ENCODE results near the gene SLC4A11.

The SLC4A11 gene

GRCh38 chr20:3245711-3246110 lies 6.7 kb upstream of the SLC4A11 start:
- no peak for DNase-seq

GRCh38 chr20:3245156-3245555 lies 6.2 kb upstream of the SLC4A11 start:
- no peak for DNase-seq

GRCh38 chr20:3244613-3245012 lies 5.6 kb upstream of the SLC4A11 start:
- no peak for DNase-seq

- no peak for DNase-seq
Measured at GRCh38 chr20:3243718-3244358, 4.8 kb upstream of the SLC4A11 start.

- no peak for DNase-seq
Measured at GRCh38 chr20:3242172-3242692, 3.2 kb upstream of the SLC4A11 start.

GRCh38 chr20:3240776-3241363 lies 1.9 kb upstream of the SLC4A11 start:
- DNase-seq = no peak

- DNase-seq = no peak
Measured at GRCh38 chr20:3239867-3240775, 1.1 kb upstream of the SLC4A11 start.

GRCh38 chr20:3238616-3239025 lies 369 bp downstream of the SLC4A11 start:
- DNase-seq = no peak

- DNase-seq = no peak
Measured at GRCh38 chr20:3237958-3238615, 903 bp downstream of the SLC4A11 start.

- no peak for DNase-seq
Measured at GRCh38 chr20:3237011-3237957, 1.7 kb downstream of the SLC4A11 start.

GRCh38 chr20:3235666-3236324 lies 3.2 kb downstream of the SLC4A11 start:
- no peak for DNase-seq

- no peak for DNase-seq
Measured at GRCh38 chr20:3233991-3234498, 4.9 kb downstream of the SLC4A11 start.

GRCh38 chr20:3233131-3233990 lies 5.6 kb downstream of the SLC4A11 start:
- no peak for DNase-seq

- no peak for DNase-seq
Measured at GRCh38 chr20:3231889-3232588, 7.0 kb downstream of the SLC4A11 start.

- no peak for DNase-seq
Measured at GRCh38 chr20:3231116-3231515, 7.9 kb downstream of the SLC4A11 start.

GRCh38 chr20:3229798-3230197 lies 9.2 kb downstream of the SLC4A11 start:
- no peak for DNase-seq

- DNase-seq = no peak
Measured at GRCh38 chr20:3229158-3229557, 9.8 kb downstream of the SLC4A11 start.

GRCh38 chr20:3228750-3229032 lies 10.3 kb downstream of the SLC4A11 start:
- DNase-seq = no peak

- DNase-seq = no peak
Measured at GRCh38 chr20:3227936-3228749, 10.8 kb downstream of the SLC4A11 start.

All from NCI-H1436 treated with DMSO at 0.1 percent for 48 hours (cell line).